BE2C (cell line): ENCODE data around the gene OR1J4.

Source experiments
- DNase-seq: peaks from one replicate; pipeline ENCODE4 v3.0.0-alpha.2; 2020
- H3K27me3 ChIP-seq: fragments of 250-450 bp; sonication (Bioruptor Pico); 2 replicates; pipeline ENCODE4 v1.5.1; 2020; ENCODE audit warnings: mild to moderate bottlenecking
- H3K36me3 ChIP-seq: fragments of 250-450 bp; sonication (Bioruptor Pico); 2 replicates; pipeline ENCODE4 v1.5.1; 2020; ENCODE audit warnings: mild to moderate bottlenecking
- H3K4me1 ChIP-seq: fragments of 250-450 bp; sonication (Bioruptor Pico); 2 replicates; pipeline ENCODE4 v1.5.1; 2020
- H3K4me3 ChIP-seq: 2 replicates; pipeline ENCODE4 v1.5.1; 2011; ENCODE audit warnings: low read depth, low read length
- H3K9me3 ChIP-seq: fragments of 250-450 bp; sonication (Bioruptor Pico); 2 replicates; pipeline ENCODE4 v1.5.1; 2020
- TF ChIP-seq, protein P1 (sequence below): IDR thresholded peaks from 2 replicates; pipeline ENCODE4 v1.5.1; 2012; ENCODE audit warnings: mild to moderate bottlenecking, low read depth, low read length

The OR1J4 gene

DNA sequence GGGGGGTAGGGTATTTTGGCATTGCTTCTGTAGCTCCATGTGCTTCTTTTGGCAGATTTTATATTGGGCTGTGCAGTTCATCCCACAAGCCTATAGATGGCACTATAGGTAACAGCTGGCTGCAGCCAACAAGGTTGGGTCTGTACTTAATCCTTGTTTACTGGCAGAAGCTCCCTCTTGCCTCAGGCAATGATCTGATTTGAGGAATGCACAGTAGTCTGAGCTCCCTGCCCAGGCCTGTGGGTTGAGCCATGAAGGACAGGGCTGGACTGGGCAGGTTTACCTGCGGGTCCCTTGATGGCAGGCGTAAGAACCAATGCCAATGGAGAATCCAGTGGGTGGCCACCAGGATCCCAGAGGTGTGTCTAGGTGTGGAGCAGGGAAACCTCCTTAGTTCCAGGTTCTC, 20.1 kb upstream of the OR1J4 start:
- DNase-seq, result peak; percentile 68
- Histone ChIP-seq H3K36me3 (no peaks in the 10 kb centered on the region), H3K4me3 (no peak overlapping the region), H3K4me1 (no peaks in the 10 kb centered on the region), H3K9me3 (no peaks in the 10 kb centered on the region), H3K27me3 (0 out of 2 replicates have a peak, but pooled peaks cover 4% of the 10 kb centered on the region)
- TF ChIP-seq, protein P1, sequence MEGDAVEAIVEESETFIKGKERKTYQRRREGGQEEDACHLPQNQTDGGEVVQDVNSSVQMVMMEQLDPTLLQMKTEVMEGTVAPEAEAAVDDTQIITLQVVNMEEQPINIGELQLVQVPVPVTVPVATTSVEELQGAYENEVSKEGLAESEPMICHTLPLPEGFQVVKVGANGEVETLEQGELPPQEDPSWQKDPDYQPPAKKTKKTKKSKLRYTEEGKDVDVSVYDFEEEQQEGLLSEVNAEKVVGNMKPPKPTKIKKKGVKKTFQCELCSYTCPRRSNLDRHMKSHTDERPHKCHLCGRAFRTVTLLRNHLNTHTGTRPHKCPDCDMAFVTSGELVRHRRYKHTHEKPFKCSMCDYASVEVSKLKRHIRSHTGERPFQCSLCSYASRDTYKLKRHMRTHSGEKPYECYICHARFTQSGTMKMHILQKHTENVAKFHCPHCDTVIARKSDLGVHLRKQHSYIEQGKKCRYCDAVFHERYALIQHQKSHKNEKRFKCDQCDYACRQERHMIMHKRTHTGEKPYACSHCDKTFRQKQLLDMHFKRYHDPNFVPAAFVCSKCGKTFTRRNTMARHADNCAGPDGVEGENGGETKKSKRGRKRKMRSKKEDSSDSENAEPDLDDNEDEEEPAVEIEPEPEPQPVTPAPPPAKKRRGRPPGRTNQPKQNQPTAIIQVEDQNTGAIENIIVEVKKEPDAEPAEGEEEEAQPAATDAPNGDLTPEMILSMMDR, result peak; percentile 89

DNA sequence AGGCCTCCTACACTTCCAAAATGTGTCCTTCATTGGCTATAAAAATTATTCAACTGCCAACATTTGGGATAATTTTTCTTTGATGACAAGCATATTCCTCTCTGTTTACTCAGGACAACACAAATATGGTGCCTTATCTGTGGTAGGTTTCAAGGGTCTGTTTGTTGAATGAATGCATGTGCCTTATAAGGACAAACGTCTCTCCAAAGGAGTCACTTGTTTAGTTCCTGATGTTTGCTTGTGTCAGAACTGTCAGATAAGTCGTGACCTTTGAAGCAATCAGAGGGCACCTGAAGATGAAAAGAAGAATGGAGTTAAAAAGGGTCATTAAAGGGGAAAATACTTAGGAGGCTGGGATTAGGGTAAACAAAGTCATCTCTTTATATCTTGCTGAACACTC, 12.0 kb upstream of the OR1J4 start:
- Histone ChIP-seq H3K4me3 (no peak overlapping the region), H3K27me3 (peaks cover 11% of the 10 kb centered on the region), H3K36me3 (no peaks in the 10 kb centered on the region), H3K9me3 (no peaks in the 10 kb centered on the region), H3K4me1 (no peaks in the 10 kb centered on the region)
- TF ChIP-seq, protein P1, result no peak
- DNase-seq, result no peak

DNA sequence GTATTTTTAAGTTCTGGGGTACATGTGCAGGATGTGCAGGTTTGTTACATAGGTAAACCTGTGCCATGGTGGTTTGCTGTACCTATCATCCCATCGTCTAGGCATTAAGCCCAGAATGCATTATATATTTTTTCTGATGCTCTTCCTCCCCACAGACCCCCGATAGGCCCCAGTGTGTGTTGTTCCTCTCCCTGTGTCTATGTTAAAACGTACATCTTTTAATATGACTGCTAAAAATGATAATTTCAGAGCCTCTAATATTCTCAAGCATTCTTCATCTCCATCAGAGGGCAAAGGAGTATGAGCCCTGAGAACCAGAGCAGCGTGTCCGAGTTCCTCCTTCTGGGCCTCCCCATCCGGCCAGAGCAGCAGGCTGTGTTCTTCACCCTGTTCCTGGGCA, 8.4 kb upstream of the OR1J4 start, which contains the start of gene OR1J2:
Gene OR1J2, plus strand, starts transcription at position 301 of the 400 bp plus-strand sequence. Its CDS starts 0 bp downstream, at position 301.
- TF ChIP-seq, protein P1, result no peak
- Histone ChIP-seq H3K4me1 (no peaks in the 10 kb centered on the region), H3K4me3 (no peak within 1 kb of the TSS), H3K27me3 (peaks cover 15% of the 10 kb centered on the region), H3K9me3 (no peaks in the 10 kb centered on the region), H3K36me3 (no peaks in the 10 kb centered on the region)
- no peak for DNase-seq

DNA sequence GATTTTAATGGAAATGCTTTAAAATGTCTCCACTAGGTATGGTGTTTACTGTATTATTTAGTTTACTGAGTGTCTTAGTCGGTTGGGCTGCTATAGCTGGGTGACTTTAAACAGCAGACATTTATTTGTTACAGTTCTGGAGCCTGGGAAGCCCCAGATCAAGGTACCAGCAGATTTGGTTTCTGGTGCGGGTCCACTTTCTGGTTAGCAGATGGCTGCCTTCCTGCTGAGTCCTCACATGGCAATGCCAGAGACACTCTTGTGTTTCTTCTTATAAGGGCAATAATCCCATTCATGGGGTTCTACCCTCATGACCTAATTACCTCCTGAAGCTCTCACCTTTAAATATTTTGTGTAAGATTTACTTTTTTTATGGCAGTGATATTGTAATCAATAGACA, 715 bp upstream of the OR1J4 start:
- Histone ChIP-seq H3K36me3 (no peaks in the 10 kb centered on the region), H3K27me3 (peaks cover 9% of the 10 kb centered on the region), H3K4me1 (no peaks in the 10 kb centered on the region), H3K9me3 (no peaks in the 10 kb centered on the region), H3K4me3 (no peak overlapping the region)
- TF ChIP-seq, protein P1, result no peak
- no peak for DNase-seq

DNA sequence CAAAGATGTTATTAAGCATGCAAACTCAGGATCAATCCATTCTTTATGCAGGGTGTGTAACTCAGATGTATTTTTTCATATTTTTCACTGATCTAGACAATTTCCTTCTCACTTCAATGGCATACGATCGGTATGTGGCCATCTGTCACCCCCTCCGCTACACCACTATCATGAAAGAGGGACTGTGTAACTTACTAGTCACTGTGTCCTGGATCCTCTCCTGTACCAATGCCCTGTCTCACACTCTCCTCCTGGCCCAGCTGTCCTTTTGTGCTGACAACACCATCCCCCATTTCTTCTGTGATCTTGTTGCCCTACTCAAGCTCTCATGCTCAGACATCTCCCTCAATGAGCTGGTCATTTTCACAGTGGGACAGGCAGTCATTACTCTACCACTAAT, 435 bp downstream of the OR1J4 start:
- TF ChIP-seq, protein P1, result no peak
- DNase-seq, result no peak
- Histone ChIP-seq H3K4me1 (no peaks in the 10 kb centered on the region), H3K9me3 (no peaks in the 10 kb centered on the region), H3K27me3 (peaks cover 9% of the 10 kb centered on the region), H3K4me3 (no peak overlapping the region), H3K36me3 (no peaks in the 10 kb centered on the region)

DNA sequence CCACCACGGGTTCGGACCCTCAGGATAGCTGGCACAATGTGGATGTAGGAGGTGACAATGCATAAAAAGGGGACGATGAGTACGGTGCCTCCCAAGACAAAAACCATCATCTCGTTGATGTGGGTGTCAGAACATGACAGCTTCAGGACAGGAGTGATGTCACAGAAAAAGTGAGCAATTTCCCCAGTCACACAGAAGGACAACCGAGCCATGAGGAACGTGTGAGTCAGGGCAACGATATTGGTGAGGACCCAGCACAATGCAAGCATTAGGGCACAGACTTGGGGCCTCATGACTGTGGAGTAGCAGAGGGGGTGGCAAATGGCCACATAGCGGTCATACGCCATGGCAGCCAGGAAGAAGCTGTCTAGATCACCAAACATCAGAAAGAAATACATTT, 7.7 kb downstream of the OR1J4 start:
- TF ChIP-seq, protein P1, result no peak
- Histone ChIP-seq H3K36me3 (no peaks in the 10 kb centered on the region), H3K9me3 (no peaks in the 10 kb centered on the region), H3K4me1 (no peaks in the 10 kb centered on the region), H3K4me3 (no peak overlapping the region), H3K27me3 (peaks cover 12% of the 10 kb centered on the region; the same call in 1 of the 2 replicates)
- DNase-seq, result no peak
